ENCODE results near the gene MYO3B. TPM values are rescaled to one million over a fixed set of nuclear protein-coding genes. Genes with fewer than 3 reads are reported as not detected.

MYO3B gene
- total RNA-seq, 2 donors from 2014 or later = 0.05 to 0.32 TPM

- DNase-seq = no peak
- no peak for TF ChIP-seq CTCF (IDR thresholded peaks at IDR 0.05)
- Histone ChIP-seq H3K9ac (ENCODE audit: low read depth in 2 of 2, low read length in 2 of 2) (no peak overlapping the region), H3K27ac (no peak overlapping the region), H3K9me3 (no peaks in the 10 kb centered on the region), H3K36me3 (no peaks in the 10 kb centered on the region), H3K27me3 (no peaks in the 10 kb centered on the region), H3K4me1 (no peaks in the 10 kb centered on the region), H3K4me3 (no peak overlapping the region)
- intact Hi-C loops (cut with DNase I) = no loop called here
Observed at GRCh38 chr2:170562928-170563327, 385.0 kb downstream of the MYO3B start.

GRCh38 chr2:170563401-170563800 is 385.5 kb downstream of the MYO3B start:
- Histone ChIP-seq H3K27ac (no peak overlapping the region), H3K9ac (ENCODE audit: low read depth in 2 of 2, low read length in 2 of 2) (no peak overlapping the region), H3K4me1 (no peaks in the 10 kb centered on the region), H3K36me3 (no peaks in the 10 kb centered on the region), H3K27me3 (no peaks in the 10 kb centered on the region), H3K4me3 (no peak overlapping the region), H3K9me3 (no peaks in the 10 kb centered on the region)
- DNase-seq = no peak
- TF ChIP-seq CTCF (IDR thresholded peaks at IDR 0.05) = no peak
- intact Hi-C loops (cut with DNase I) = no loop called here

GRCh38 chr2:170566138-170566537 is 388.2 kb downstream of the MYO3B start:
- no peak overlapping the region for H3K4me3 ChIP-seq
- H3K27ac ChIP-seq = no peak overlapping the region
- intact Hi-C loops (cut with DNase I) = no loop called here

GRCh38 chr2:170567429-170567828 is 389.5 kb downstream of the MYO3B start:
- Histone ChIP-seq H3K27ac (no peak overlapping the region), H3K9me3 (no peaks in the 10 kb centered on the region)

More at GRCh38 chr2:170566138-170566537, 388.2 kb downstream of the MYO3B start:
- H3K36me3 ChIP-seq = no peaks in the 10 kb centered on the region
- no peak for TF ChIP-seq CTCF (IDR thresholded peaks at IDR 0.05)
- H3K9ac ChIP-seq (ENCODE audit: low read depth in 2 of 2, low read length in 2 of 2) = no peak overlapping the region
- no peak for DNase-seq
- no peaks in the 10 kb centered on the region for H3K27me3 ChIP-seq
- no peaks in the 10 kb centered on the region for H3K4me1 ChIP-seq
- H3K9me3 ChIP-seq = no peaks in the 10 kb centered on the region

GRCh38 chr2:170568511-170568910 is 390.6 kb downstream of the MYO3B start:
- H3K27me3 ChIP-seq = no peaks in the 10 kb centered on the region
- intact Hi-C loops (cut with DNase I) = no loop called here
- no peak overlapping the region for H3K9ac ChIP-seq (ENCODE audit: low read depth in 2 of 2, low read length in 2 of 2)
- no peak for TF ChIP-seq CTCF (IDR thresholded peaks at IDR 0.05)
- H3K4me1 ChIP-seq = no peaks in the 10 kb centered on the region
- H3K27ac ChIP-seq = no peak overlapping the region
- no peak overlapping the region for H3K4me3 ChIP-seq
- no peak for DNase-seq
- H3K9me3 ChIP-seq = no peaks in the 10 kb centered on the region
- H3K36me3 ChIP-seq = no peaks in the 10 kb centered on the region

More at GRCh38 chr2:170567429-170567828, 389.5 kb downstream of the MYO3B start:
- H3K27me3 ChIP-seq = no peaks in the 10 kb centered on the region
- no peaks in the 10 kb centered on the region for H3K4me1 ChIP-seq
- H3K36me3 ChIP-seq = no peaks in the 10 kb centered on the region
- no peak for TF ChIP-seq CTCF (IDR thresholded peaks at IDR 0.05)
- intact Hi-C loops (cut with DNase I) = no loop called here
- no peak overlapping the region for H3K9ac ChIP-seq (ENCODE audit: low read depth in 2 of 2, low read length in 2 of 2)
- no peak for DNase-seq
- no peak overlapping the region for H3K4me3 ChIP-seq

GRCh38 chr2:170571612-170572011 is 393.7 kb downstream of the MYO3B start:
- Histone ChIP-seq H3K4me3 (no peak overlapping the region), H3K4me1 (no peaks in the 10 kb centered on the region), H3K36me3 (no peaks in the 10 kb centered on the region), H3K9ac (ENCODE audit: low read depth in 2 of 2, low read length in 2 of 2) (no peak overlapping the region), H3K27ac (no peak overlapping the region), H3K9me3 (no peaks in the 10 kb centered on the region), H3K27me3 (no peaks in the 10 kb centered on the region)
- no peak for TF ChIP-seq CTCF (IDR thresholded peaks at IDR 0.05)
- DNase-seq = no peak
- intact Hi-C loops (cut with DNase I) = no loop called here

Measured in colonic mucosa (tissue), 4 donors.